ENCODE results near the gene FBXL19.

Gene FBXL19

DNA sequence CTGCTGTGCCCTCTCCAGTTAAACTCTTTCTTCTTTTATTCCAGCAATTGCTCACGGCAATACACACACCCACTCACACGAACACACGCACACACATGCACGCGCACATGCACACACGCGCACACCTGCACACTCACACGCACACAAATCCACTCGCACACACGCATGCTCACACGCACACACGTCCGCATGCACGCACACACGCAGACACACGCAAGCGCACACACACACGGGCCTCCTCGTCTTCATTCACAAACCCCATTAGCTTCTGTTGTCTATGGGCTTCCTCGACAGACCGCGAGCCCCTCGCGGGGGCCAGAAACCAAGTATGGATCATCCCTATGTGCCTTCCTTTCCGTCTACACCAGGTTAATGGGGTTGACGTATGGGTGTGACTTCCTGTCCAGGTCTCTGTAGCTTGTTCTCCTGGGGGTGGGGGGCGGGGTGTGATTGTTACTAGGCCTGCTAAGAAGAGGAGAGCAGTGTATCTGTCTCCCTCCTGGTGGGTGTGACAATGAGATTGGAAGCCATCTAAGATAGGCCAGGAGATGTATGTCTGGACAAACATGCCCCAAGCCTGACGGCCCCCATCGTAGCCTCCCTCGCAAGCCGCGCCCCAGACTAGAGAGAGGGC is 27.6 kb upstream of the FBXL19 start:
- TF ChIP-seq CTCF (IDR thresholded peaks at IDR 0.05; ENCODE audit: borderline replicate concordance, control extremely low read depth, extremely low read depth, insufficient read depth, missing control alignments): no peak
- in situ Hi-C loops (cut with MboI; ENCODE audit: low sequenced_read_pairs, unreplicated experiment): no loop called here
- DNase-seq (ENCODE audit: low spot score): no peak

GRCh38 chr16:30896261-30896888 is 27.0 kb upstream of the FBXL19 start, which contains the start of gene CTF1:
CTF1 (plus strand) TSS chr16:30896614; CDS start chr16:30896644, 30 bp downstream.
- in situ Hi-C loops (cut with MboI; ENCODE audit: low sequenced_read_pairs, unreplicated experiment): no loop called here
- no peak for DNase-seq (ENCODE audit: low spot score)
- no peak for TF ChIP-seq CTCF (IDR thresholded peaks at IDR 0.05; ENCODE audit: borderline replicate concordance, control extremely low read depth, extremely low read depth, insufficient read depth, missing control alignments)

DNA sequence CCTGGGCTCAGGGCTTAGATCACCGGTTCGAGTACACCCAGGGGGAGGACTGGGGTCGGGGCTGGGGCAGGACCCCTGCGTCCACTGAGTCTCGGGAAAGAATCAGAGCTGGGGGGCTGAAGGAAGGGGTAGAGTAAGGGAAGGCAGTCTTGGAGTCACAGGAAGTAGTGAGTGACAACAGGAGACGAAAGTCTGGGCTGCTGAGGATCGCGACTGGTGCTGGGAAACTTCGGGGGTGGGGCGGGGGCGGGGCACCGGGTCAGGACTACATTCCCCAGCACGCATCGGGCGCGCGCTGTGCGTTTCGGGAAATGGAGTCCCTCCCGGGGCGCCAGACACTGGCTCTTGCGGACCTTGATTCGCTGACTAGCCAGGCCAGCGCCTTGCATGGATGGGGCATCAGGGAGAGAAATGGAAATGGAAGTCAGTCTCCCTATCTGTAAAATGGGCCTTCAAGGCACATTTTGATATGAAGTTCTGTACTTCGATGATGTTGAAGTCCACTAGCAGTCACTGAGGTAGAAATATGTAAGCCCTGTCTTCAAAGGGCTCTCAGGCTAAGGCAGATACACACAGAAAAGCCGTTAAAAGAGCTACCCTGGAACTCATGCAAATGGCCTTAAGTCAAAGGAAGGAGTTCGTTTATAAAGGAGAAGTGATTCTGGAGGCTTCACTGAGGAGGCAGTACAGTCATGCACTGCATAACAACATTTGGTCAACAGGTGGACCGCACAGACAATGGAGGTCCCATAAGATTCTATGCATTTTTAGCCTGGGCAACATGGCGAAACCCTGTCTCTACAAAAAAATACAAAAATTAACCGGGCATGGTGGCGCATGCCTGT is 26.3 kb upstream of the FBXL19 start:
- DNase-seq (ENCODE audit: low spot score): peak; percentile 88
- in situ Hi-C loops (cut with MboI; ENCODE audit: low sequenced_read_pairs, unreplicated experiment): no loop called here
- no peak for TF ChIP-seq CTCF (IDR thresholded peaks at IDR 0.05; ENCODE audit: borderline replicate concordance, control extremely low read depth, extremely low read depth, insufficient read depth, missing control alignments)

GRCh38 chr16:30899794-30900193 is 23.6 kb upstream of the FBXL19 start:
- DNase-seq (ENCODE audit: low spot score): no peak
- in situ Hi-C loops (cut with MboI; ENCODE audit: low sequenced_read_pairs, unreplicated experiment): no loop called here
- no peak for TF ChIP-seq CTCF (IDR thresholded peaks at IDR 0.05; ENCODE audit: borderline replicate concordance, control extremely low read depth, extremely low read depth, insufficient read depth, missing control alignments)

GRCh38 chr16:30900588-30900987 is 22.8 kb upstream of the FBXL19 start:
- DNase-seq (ENCODE audit: low spot score): no peak
- in situ Hi-C loops (cut with MboI; ENCODE audit: low sequenced_read_pairs, unreplicated experiment): no loop called here
- no peak for TF ChIP-seq CTCF (IDR thresholded peaks at IDR 0.05; ENCODE audit: borderline replicate concordance, control extremely low read depth, extremely low read depth, insufficient read depth, missing control alignments)

- TF ChIP-seq CTCF (IDR thresholded peaks at IDR 0.05; ENCODE audit: borderline replicate concordance, control extremely low read depth, extremely low read depth, insufficient read depth, missing control alignments): no peak
- in situ Hi-C loops (cut with MboI; ENCODE audit: low sequenced_read_pairs, unreplicated experiment): no loop called here
- no peak for DNase-seq (ENCODE audit: low spot score)
Observed at GRCh38 chr16:30901201-30902028, 22.0 kb upstream of the FBXL19 start.
